Fibroblast of peridontal ligament (primary cell): ENCODE measurements around the gene CCDC141.
A peak's percentile ranks its signal among the peaks of the same experiment; 100 is the strongest.

Source experiments
- DNase-seq: peaks from one replicate; pipeline ENCODE4 v3.0.0-alpha.2; 2010; ENCODE audit errors: extremely low read depth

Gene CCDC141

GRCh38 chr2:178913049-178913441 is 136.9 kb downstream of the CCDC141 start:
- DNase-seq = peak; percentile 7

- peak; percentile 52 for DNase-seq
Measured at GRCh38 chr2:178912416-178913048, 137.4 kb downstream of the CCDC141 start.

DNA sequence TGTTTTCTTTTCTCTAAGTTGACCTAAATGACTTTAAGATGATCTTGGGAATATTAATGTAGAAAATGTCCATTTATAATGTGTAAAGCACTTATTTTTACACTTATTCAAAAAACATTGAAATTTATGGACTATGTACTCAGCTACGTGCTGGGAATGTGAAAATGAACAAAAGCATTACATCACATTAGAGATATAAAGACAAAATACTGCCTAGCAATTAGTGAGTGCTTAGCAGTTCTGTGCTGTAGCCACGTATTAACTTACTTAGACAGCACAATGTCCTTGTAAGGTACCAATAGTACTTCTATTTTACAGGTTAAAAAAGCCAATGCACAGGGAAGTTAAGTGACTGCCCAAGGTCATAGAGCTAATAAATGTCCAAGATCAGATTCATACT is 138.9 kb downstream of the CCDC141 start:
- DNase-seq = no peak

DNA sequence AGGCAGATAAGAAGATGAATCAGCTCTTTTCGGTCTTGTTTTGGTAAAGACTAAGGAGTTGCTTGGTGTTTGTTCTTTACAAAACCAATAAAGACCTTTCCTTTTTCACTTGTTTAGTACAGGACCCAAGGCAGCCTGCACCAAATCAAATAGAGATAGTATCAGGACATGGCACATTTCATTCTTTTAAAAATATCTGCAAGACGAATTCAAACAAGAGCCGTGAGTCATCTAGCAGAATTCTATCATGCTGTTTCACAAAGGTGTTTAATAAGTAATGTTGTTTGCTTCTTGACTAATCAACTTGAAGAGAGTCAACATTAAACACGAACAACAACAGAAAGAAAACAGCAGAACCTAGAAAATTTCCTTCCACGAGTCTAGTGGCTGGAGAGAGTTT is 139.9 kb downstream of the CCDC141 start:
- DNase-seq = no peak

GRCh38 chr2:178909507-178909906 is 140.4 kb downstream of the CCDC141 start:
- no peak for DNase-seq

DNA sequence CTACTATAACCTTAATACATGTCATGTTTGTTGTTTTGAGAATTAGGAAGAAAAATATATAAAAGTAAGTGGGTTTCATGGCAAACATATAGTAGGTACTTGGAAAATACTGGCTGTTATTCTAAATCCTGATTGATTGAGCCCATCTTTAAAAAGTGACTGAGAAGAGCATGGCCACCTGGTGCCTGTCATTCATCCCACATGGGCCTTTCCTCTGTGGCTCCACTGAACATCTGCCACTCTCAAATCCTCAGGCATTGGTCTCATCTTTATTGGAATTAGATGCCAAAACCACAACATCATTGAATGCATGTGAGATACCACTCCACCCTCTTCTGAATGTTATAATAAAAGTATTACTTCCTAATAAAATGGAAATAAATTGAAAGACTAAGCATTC is 141.1 kb downstream of the CCDC141 start:
- no peak for DNase-seq

DNA sequence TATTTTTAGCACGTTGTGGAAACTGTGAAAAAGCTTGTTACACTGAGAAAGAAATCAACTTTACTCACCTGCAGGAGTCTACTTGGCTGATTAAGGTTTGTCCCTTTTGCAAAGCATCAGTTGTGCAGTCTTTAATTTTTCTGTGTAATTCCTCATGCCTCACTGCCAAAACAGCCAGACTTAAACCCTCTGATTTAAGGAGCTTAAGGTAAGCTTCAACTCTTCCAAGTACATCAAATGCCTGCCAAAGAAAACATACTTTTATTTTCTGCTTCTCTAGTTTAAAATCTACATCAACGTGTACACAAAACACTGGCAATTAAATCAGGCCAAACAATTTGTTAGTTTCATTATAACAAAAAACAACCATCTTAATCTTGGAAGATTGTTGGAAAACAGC is 144.7 kb downstream of the CCDC141 start:
- DNase-seq = no peak

DNA sequence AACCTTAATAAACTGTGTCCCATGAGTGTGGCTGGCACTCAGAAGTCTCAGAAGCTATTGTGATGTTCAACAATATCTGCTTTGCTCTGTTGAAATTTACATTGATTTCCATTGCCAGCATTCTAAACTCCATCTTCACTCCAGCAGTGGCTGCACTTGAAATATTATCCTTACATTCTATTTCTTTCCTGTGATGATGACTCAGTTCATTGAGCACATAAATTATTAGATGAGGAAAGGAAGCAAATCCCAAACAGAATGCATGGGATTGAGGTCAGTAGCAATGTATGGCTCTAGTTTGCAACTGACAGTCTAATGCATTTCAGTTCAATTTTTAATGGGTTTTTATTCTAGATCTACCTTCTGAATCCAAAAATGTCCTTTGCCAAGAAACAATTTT is 150.3 kb downstream of the CCDC141 start:
- DNase-seq = no peak

GRCh38 chr2:178895872-178896271 is 154.1 kb downstream of the CCDC141 start:
- no peak for DNase-seq

DNA sequence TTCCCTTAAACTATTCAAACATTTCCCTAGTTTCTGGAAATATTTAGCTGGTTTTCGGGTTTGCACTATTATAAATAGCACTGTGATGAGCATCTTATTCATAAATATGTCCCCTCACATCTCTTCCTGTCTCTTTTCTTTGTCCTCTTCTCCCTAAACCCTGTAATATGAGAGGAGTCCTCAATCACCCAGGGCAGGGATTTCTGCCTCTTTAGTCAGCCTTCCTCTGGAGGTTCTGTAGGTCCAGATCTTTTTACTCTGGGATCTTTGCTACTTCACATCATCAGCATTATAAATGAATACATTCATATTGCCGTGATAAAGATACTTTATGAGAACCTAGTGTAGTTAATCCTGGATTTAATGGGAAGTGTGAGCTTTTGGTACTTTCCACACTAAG is 154.8 kb downstream of the CCDC141 start:
- no peak for DNase-seq

DNA sequence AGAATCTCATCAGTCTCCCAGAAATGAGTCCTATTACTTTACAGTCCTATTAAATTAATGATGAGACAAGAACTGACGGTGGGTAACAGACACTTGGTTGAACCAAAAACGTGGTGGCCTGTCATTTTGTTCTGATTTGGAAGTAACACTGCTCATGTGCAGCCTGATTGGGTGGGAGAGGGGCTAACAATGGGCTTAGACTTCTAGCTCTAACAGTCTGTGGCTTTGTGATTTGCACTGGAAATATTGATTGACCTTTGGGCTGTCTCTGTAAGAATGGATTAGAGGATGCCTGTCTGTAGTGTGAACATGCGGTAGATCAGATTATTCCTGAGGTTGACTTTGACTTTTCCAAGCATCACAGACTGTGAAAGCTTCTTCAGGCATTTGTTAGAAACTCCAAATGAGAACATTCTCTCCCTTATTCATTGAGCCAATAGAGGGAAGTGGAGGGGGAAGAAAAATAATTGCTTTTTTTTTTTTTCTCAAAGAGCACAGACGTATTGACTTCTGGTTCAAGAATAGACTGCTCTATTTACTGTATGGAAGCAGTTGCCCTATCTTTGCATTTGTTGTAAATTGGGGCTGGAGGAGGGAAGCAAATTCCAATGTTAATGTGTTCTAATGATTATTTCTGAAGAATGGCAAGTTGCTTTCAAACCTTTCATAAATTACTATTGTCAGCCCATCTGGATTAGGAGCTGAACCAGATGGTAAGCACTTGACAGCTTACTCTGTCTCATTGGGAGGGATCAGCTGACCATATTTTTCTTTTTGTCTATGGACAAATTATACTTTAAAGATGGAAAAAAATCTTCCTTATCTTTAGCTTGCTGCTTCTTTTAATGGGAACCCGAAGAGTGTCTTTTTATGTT is 156.9 kb downstream of the CCDC141 start:
- no peak for DNase-seq

- DNase-seq = peak; percentile 8
Measured at GRCh38 chr2:178891959-178892485, 157.9 kb downstream of the CCDC141 start.

- peak; percentile 87 for DNase-seq
Measured at GRCh38 chr2:178891265-178891958, 158.5 kb downstream of the CCDC141 start.

GRCh38 chr2:178886006-178886405 is 163.9 kb downstream of the CCDC141 start:
- no peak for DNase-seq

- no peak for DNase-seq
Measured at GRCh38 chr2:178884440-178884839, 165.5 kb downstream of the CCDC141 start.

DNA sequence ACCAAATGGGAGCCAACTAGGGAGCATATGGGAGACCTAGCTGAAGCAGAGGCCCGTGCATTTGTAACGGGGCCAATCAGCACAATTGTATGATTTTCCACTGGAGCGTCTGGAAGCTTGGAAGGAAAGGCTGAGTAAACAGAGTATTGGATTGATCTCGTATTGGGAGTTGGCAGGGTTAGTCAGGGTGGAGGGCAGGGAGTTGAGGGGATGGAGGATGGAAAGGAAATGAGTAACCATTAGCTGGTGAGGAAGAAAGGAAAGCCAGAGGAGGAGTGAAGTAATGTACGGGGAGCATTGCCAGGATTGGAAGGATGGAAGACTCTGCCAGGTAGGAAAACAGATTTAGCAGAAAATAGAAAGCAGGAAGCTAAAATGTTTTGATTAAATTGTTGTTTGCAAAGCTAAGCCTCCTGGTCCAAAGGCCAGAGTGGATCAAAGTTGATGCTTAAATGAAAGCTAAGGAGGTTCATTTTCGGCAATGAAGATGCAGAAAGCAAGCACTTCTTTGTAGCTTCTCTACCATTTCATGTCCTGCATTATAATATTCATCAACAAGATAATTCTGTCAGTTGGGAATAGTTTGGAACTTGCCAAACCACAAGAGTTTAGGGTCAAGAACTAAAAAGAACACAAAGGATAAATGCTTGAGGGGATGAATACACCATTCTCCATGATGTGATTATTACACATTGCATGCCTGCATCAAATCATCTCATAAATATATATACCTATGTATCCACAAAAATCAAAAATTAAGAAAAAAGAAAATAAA is 167.1 kb downstream of the CCDC141 start:
- DNase-seq = peak; percentile 65

- DNase-seq = no peak
Measured at GRCh38 chr2:178881075-178881474, 168.9 kb downstream of the CCDC141 start.

- no peak for DNase-seq
Measured at GRCh38 chr2:178880257-178880656, 169.7 kb downstream of the CCDC141 start.

- no peak for DNase-seq
Measured at GRCh38 chr2:178877874-178878273, 172.1 kb downstream of the CCDC141 start.

GRCh38 chr2:178874529-178875240 is 175.3 kb downstream of the CCDC141 start:
- DNase-seq = no peak

DNA sequence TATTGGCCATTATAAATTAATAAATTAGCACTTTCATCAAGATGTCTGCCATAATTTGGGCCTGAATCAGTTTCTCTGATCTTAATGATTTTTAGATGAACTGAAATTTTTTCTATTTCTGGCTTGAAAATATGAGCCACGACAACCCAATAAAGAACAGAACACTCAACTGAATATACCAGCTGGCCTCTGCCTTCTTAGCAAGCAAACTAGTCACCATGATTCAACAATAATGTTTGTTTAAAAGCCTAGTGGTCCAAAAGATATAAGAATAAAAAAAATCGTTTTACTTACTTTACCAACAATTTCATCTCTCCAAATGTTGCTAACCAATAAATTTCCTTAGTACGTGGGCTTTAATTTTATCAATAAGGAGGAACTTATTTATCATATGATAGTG is 176.0 kb downstream of the CCDC141 start:
- DNase-seq = no peak
